ENCODE results near the gene ORM1. TPM values are rescaled to one million over a fixed set of nuclear protein-coding genes. Genes with fewer than 3 reads are reported as not detected.
A peak's percentile ranks its signal among the peaks of the same experiment; 100 is the strongest.
"Not testable (repeated sequence)": the region's sequence is repeated elsewhere in the genome, so short reads cannot be mapped to it uniquely, and the experiment has no call there.

The ORM1 gene
- 0.07 and 0.08 TPM in 2 replicates for polyA plus RNA-seq (2013)

- not testable (repeated sequence) for H3K9ac ChIP-seq (ENCODE audit: low read length); H3K27me3 ChIP-seq (ENCODE audit: insufficient read depth, low read length); H3K14ac ChIP-seq (ENCODE audit: low read length); H3K4me2 ChIP-seq (ENCODE audit: low read length); H2BK5ac ChIP-seq (ENCODE audit: low read depth, low read length, poor library complexity); H4K91ac ChIP-seq (ENCODE audit: low read depth, low read length); H3K23ac ChIP-seq (ENCODE audit: low read length); H3K18ac ChIP-seq (ENCODE audit: low read length); H2BK12ac ChIP-seq (ENCODE audit: low read length); H3K36me3 ChIP-seq (ENCODE audit: control insufficient read depth in 1 of 2, insufficient read depth in 2 of 2, low read length in 2 of 2); H3K4me1 ChIP-seq (ENCODE audit: control insufficient read depth in 1 of 2, insufficient read depth in 2 of 2, low read length in 2 of 2); H4K8ac ChIP-seq (ENCODE audit: low read depth, low read length); H4K12ac ChIP-seq (ENCODE audit: low read depth, low read length); H3K4ac ChIP-seq (ENCODE audit: low read depth, low read length); H2AFZ ChIP-seq (ENCODE audit: insufficient read depth, low read length, poor library complexity); H2AK5ac ChIP-seq (ENCODE audit: low read length); H3K79me1 ChIP-seq (ENCODE audit: low read length); H3K4me3 ChIP-seq (ENCODE audit: low read depth, low read length); H3K79me2 ChIP-seq (ENCODE audit: control insufficient read depth, insufficient read depth, low read length, poor library complexity); H3K27ac ChIP-seq (ENCODE audit: low read depth, low read length); H3K9me3 ChIP-seq (ENCODE audit: insufficient read depth, low read depth, low read length); DNase-seq
- H2BK120ac ChIP-seq (ENCODE audit: insufficient read depth, low read length, poor library complexity), result peak within 1 kb of the TSS; percentile 49
- no CpG with 5 or more reads among the region's 15 CpGs for WGBS (ENCODE audit: extremely low coverage, insufficient coverage, insufficient read length)
Observed at GRCh38 chr9:114322831-114323531, at the start of gene ORM1. Gene ORM1 (plus strand): TSS chr9:114323098. CDS start chr9:114323134, 36 bp downstream.

GRCh38 chr9:114273461-114273881, 49.4 kb upstream of the ORM1 start:
- H3K23ac ChIP-seq (ENCODE audit: low read length), result no peak overlapping the region
- H3K9me3 ChIP-seq (ENCODE audit: insufficient read depth, low read depth, low read length), result peaks cover 1% of the 10 kb centered on the region
- H3K18ac ChIP-seq (ENCODE audit: low read length), result no peak overlapping the region
- no peak overlapping the region for H2BK5ac ChIP-seq (ENCODE audit: low read depth, low read length, poor library complexity)
- no peak overlapping the region for H2AK5ac ChIP-seq (ENCODE audit: low read length)
- peaks cover 14% of the 10 kb centered on the region for H3K79me1 ChIP-seq (ENCODE audit: low read length)
- H3K4me3 ChIP-seq (ENCODE audit: low read depth, low read length), result no peak overlapping the region
- peaks cover 25 to 42% of the 10 kb centered on the region in 2 experiments for H3K36me3 ChIP-seq (ENCODE audit: control insufficient read depth in 1 of 2, insufficient read depth in 2 of 2, low read length in 2 of 2)
- DNase-seq, result no peak
- no peaks in the 10 kb centered on the region for H3K79me2 ChIP-seq (ENCODE audit: control insufficient read depth, insufficient read depth, low read length, poor library complexity)
- no peak overlapping the region for H4K12ac ChIP-seq (ENCODE audit: low read depth, low read length)
- peaks cover 21 to 23% of the 10 kb centered on the region in 2 experiments for H3K4me1 ChIP-seq (ENCODE audit: control insufficient read depth in 1 of 2, insufficient read depth in 2 of 2, low read length in 2 of 2)
- no peak overlapping the region for H3K27ac ChIP-seq (ENCODE audit: low read depth, low read length)
- H2BK120ac ChIP-seq (ENCODE audit: insufficient read depth, low read length, poor library complexity), result no peak overlapping the region
- H3K4ac ChIP-seq (ENCODE audit: low read depth, low read length), result no peak overlapping the region
- no peaks in the 10 kb centered on the region for H3K27me3 ChIP-seq (ENCODE audit: insufficient read depth, low read length)
- no peak overlapping the region for H3K9ac ChIP-seq (ENCODE audit: low read length)
- H2AFZ ChIP-seq (ENCODE audit: insufficient read depth, low read length, poor library complexity), result no peak overlapping the region
- no peak overlapping the region for H3K14ac ChIP-seq (ENCODE audit: low read length)
- no peak overlapping the region for H4K91ac ChIP-seq (ENCODE audit: low read depth, low read length)
- no peak overlapping the region for H2BK12ac ChIP-seq (ENCODE audit: low read length)
- H4K8ac ChIP-seq (ENCODE audit: low read depth, low read length), result no peak overlapping the region
- H3K4me2 ChIP-seq (ENCODE audit: low read length), result no peak overlapping the region
- no CpG with 5 or more reads among the region's 7 CpGs for WGBS (ENCODE audit: extremely low coverage, insufficient coverage, insufficient read length)

DNA sequence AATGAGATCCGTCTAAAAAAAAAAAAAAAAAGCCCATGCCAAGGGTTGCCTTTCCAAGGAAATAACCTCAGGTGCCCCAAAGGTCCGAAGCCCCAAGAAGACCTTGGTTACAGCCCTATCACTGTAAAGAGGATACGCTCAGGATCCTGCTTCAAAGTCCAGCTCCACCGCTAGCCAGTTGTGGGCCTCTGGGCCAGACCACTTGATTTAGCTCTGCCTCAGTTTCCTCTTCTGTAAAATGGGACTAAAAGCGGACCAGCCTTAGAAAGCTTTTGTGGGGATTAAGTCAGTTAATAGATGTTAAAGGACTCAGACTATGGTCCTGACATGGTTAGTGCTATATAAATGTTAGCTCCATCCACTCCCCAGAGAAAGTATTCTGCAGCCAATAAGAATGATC, 48.7 kb upstream of the ORM1 start:
- Histone ChIP-seq H2BK12ac (ENCODE audit: low read length) (no peak overlapping the region), H4K8ac (ENCODE audit: low read depth, low read length) (no peak overlapping the region), H3K4me1 (ENCODE audit: control insufficient read depth in 1 of 2, insufficient read depth in 2 of 2, low read length in 2 of 2) (peaks cover 21 to 30% of the 10 kb centered on the region in 2 experiments), H2AK5ac (ENCODE audit: low read length) (no peak overlapping the region), H3K27ac (ENCODE audit: low read depth, low read length) (no peak overlapping the region), H3K23ac (ENCODE audit: low read length) (no peak overlapping the region), H3K79me1 (ENCODE audit: low read length) (peaks cover 14% of the 10 kb centered on the region), H3K9ac (ENCODE audit: low read length) (no peak overlapping the region), H4K91ac (ENCODE audit: low read depth, low read length) (no peak overlapping the region), H3K79me2 (ENCODE audit: control insufficient read depth, insufficient read depth, low read length, poor library complexity) (no peaks in the 10 kb centered on the region), H2AFZ (ENCODE audit: insufficient read depth, low read length, poor library complexity) (no peak overlapping the region), H3K36me3 (ENCODE audit: control insufficient read depth in 1 of 2, insufficient read depth in 2 of 2, low read length in 2 of 2) (peaks cover 21 to 37% of the 10 kb centered on the region in 2 experiments), H2BK5ac (ENCODE audit: low read depth, low read length, poor library complexity) (no peak overlapping the region), H3K4me3 (ENCODE audit: low read depth, low read length) (no peak overlapping the region), H3K18ac (ENCODE audit: low read length) (no peak overlapping the region), H4K12ac (ENCODE audit: low read depth, low read length) (no peak overlapping the region), H3K4me2 (ENCODE audit: low read length) (no peak overlapping the region), H2BK120ac (ENCODE audit: insufficient read depth, low read length, poor library complexity) (no peak overlapping the region), H3K9me3 (ENCODE audit: insufficient read depth, low read depth, low read length) (peaks cover 3% of the 10 kb centered on the region), H3K14ac (ENCODE audit: low read length) (no peak overlapping the region), H3K4ac (ENCODE audit: low read depth, low read length) (no peak overlapping the region), H3K27me3 (ENCODE audit: insufficient read depth, low read length) (no peaks in the 10 kb centered on the region)
- no peak for DNase-seq
- WGBS (ENCODE audit: extremely low coverage, insufficient coverage, insufficient read length), result no CpG with 5 or more reads among the region's 5 CpGs

GRCh38 chr9:114275246-114276004, 47.5 kb upstream of the ORM1 start:
- no peak overlapping the region for H2BK5ac ChIP-seq (ENCODE audit: low read depth, low read length, poor library complexity)
- no CpG with 5 or more reads among the region's 15 CpGs for WGBS (ENCODE audit: extremely low coverage, insufficient coverage, insufficient read length)

More at GRCh38 chr9:114275246-114276004, 47.5 kb upstream of the ORM1 start:
- H4K12ac ChIP-seq (ENCODE audit: low read depth, low read length), result no peak overlapping the region
- no peaks in the 10 kb centered on the region for H3K27me3 ChIP-seq (ENCODE audit: insufficient read depth, low read length)
- no peak overlapping the region for H3K4me3 ChIP-seq (ENCODE audit: low read depth, low read length)
- H2BK12ac ChIP-seq (ENCODE audit: low read length), result peak overlapping the region; percentile 15
- no peak overlapping the region for H3K4me2 ChIP-seq (ENCODE audit: low read length)
- no peak overlapping the region for H2AK5ac ChIP-seq (ENCODE audit: low read length)
- H4K8ac ChIP-seq (ENCODE audit: low read depth, low read length), result peak overlapping the region; percentile 12
- H3K27ac ChIP-seq (ENCODE audit: low read depth, low read length), result no peak overlapping the region
- H3K23ac ChIP-seq (ENCODE audit: low read length), result no peak overlapping the region
- H2AFZ ChIP-seq (ENCODE audit: insufficient read depth, low read length, poor library complexity), result no peak overlapping the region
- H3K4ac ChIP-seq (ENCODE audit: low read depth, low read length), result no peak overlapping the region
- H4K91ac ChIP-seq (ENCODE audit: low read depth, low read length), result peak overlapping the region; percentile 91
- peaks cover 21 to 30% of the 10 kb centered on the region in 2 experiments for H3K4me1 ChIP-seq (ENCODE audit: control insufficient read depth in 1 of 2, insufficient read depth in 2 of 2, low read length in 2 of 2)
- H3K79me2 ChIP-seq (ENCODE audit: control insufficient read depth, insufficient read depth, low read length, poor library complexity), result no peaks in the 10 kb centered on the region
- H3K9ac ChIP-seq (ENCODE audit: low read length), result no peak overlapping the region
- peaks cover 3% of the 10 kb centered on the region for H3K9me3 ChIP-seq (ENCODE audit: insufficient read depth, low read depth, low read length)
- peaks cover 14% of the 10 kb centered on the region for H3K79me1 ChIP-seq (ENCODE audit: low read length)
- peak overlapping the region; percentile 10 for H3K14ac ChIP-seq (ENCODE audit: low read length)
- no peak overlapping the region for H3K18ac ChIP-seq (ENCODE audit: low read length)
- H2BK120ac ChIP-seq (ENCODE audit: insufficient read depth, low read length, poor library complexity), result peak overlapping the region; percentile 34
- H3K36me3 ChIP-seq (ENCODE audit: control insufficient read depth in 1 of 2, insufficient read depth in 2 of 2, low read length in 2 of 2), result peaks cover 13 to 27% of the 10 kb centered on the region in 2 experiments
- no peak for DNase-seq
